Stimulated activated CD4-positive, alpha-beta T cell treated with anti-CD3 and anti-CD28 coated beads, Interleukin-15, amount 100 ng/mL, for 24 hours (primary cell): ENCODE measurements around the gene KRTAP10-4.
"Not testable (repeated sequence)": the region's sequence is repeated elsewhere in the genome, so short reads cannot be mapped to it uniquely, and the experiment has no call there.

ENCODE experiments used
- DNase-seq: peaks from one replicate; pipeline ENCODE4 v3.0.0-alpha.2; 2020

Gene KRTAP10-4

GRCh38 chr21:44558695-44559094 lies 14.8 kb upstream of the KRTAP10-4 start, which contains the start of gene KRTAP10-3:
KRTAP10-3 (minus strand) TSS chr21:44558795; CDS start chr21:44558715, 80 bp downstream.
- DNase-seq, result no peak

GRCh38 chr21:44564099-44564498 lies 9.4 kb upstream of the KRTAP10-4 start:
- DNase-seq, result no peak

GRCh38 chr21:44564886-44565598 lies 8.5 kb upstream of the KRTAP10-4 start:
- DNase-seq, result no peak

- DNase-seq, result no peak
Observed at GRCh38 chr21:44566403-44566802, 7.1 kb upstream of the KRTAP10-4 start.

GRCh38 chr21:44567481-44568171 lies 5.9 kb upstream of the KRTAP10-4 start:
- no peak for DNase-seq

GRCh38 chr21:44568261-44568660 lies 5.3 kb upstream of the KRTAP10-4 start:
- DNase-seq, result no peak

GRCh38 chr21:44568667-44569556 lies 4.6 kb upstream of the KRTAP10-4 start:
- DNase-seq, result no peak

- no peak for DNase-seq
Observed at GRCh38 chr21:44569861-44570517, 3.5 kb upstream of the KRTAP10-4 start.

GRCh38 chr21:44571296-44571695 lies 2.2 kb upstream of the KRTAP10-4 start:
- no peak for DNase-seq

GRCh38 chr21:44571844-44572782 lies 1.4 kb upstream of the KRTAP10-4 start:
- DNase-seq, result no peak

- DNase-seq, result no peak
Observed at GRCh38 chr21:44572959-44573583, 458 bp upstream of the KRTAP10-4 start.

- DNase-seq, result no peak
Observed at GRCh38 chr21:44574457-44575306, 1.2 kb downstream of the KRTAP10-4 start.

GRCh38 chr21:44575307-44576024 lies 1.9 kb downstream of the KRTAP10-4 start:
- DNase-seq, result no peak

GRCh38 chr21:44576025-44576420 lies 2.5 kb downstream of the KRTAP10-4 start:
- DNase-seq, result no peak

GRCh38 chr21:44578371-44579055 lies 5.0 kb downstream of the KRTAP10-4 start:
- no peak for DNase-seq

GRCh38 chr21:44579056-44579832 lies 5.7 kb downstream of the KRTAP10-4 start:
- no peak for DNase-seq

- DNase-seq, result no peak
Observed at GRCh38 chr21:44579833-44580144, 6.3 kb downstream of the KRTAP10-4 start.

- not testable (repeated sequence) for DNase-seq
Observed at GRCh38 chr21:44580231-44580821, 6.8 kb downstream of the KRTAP10-4 start, which contains the start of gene KRTAP10-5. KRTAP10-5 (minus strand) TSS chr21:44580604; CDS start chr21:44580578, 26 bp downstream.
